Progenitor cell of endocrine pancreas (in vitro differentiated cells): ENCODE results near the gene XRN2. TPM values are rescaled to one million over a fixed set of nuclear protein-coding genes. Genes with fewer than 3 reads are reported as not detected.
A peak's percentile ranks its signal among the peaks of the same experiment; 100 is the strongest.

ENCODE experiments used
- DNase-seq: peaks from one replicate; pipeline ENCODE4 v3.0.0; 2021; ENCODE audit warnings: low spot score; ENCODE audit not compliant: unreplicated experiment
- H3K27ac Mint-ChIP-seq: 2 replicates; pipeline ENCODE4 v1.8.0; 2021; ENCODE audit warnings: mild to moderate bottlenecking, moderate library complexity, mixed read lengths
- H3K27me3 Mint-ChIP-seq: 2 replicates; pipeline ENCODE4 v1.8.0; 2021; ENCODE audit warnings: mixed read lengths
- H3K36me3 Mint-ChIP-seq: 2 replicates; pipeline ENCODE4 v1.8.0; 2022; ENCODE audit warnings: mixed read lengths; ENCODE audit not compliant: insufficient read depth
- H3K4me1 Mint-ChIP-seq: 2 replicates; pipeline ENCODE4 v1.8.0; 2021; ENCODE audit warnings: low read depth, mixed read lengths
- H3K4me3 Mint-ChIP-seq: 2 replicates; pipeline ENCODE4 v1.8.0; 2021; ENCODE audit warnings: low read depth, mild to moderate bottlenecking, moderate library complexity, mixed read lengths
- H3K9me3 Mint-ChIP-seq: 2 replicates; pipeline ENCODE4 v1.8.0; 2021; ENCODE audit warnings: low read depth, mixed read lengths
- total RNA-seq: library from RNA; stranded (reverse); gene quantifications from 2 replicates; pipeline ENCODE4 v1.2.1, GENCODE V29; 2021
- TF ChIP-seq, protein P1 (sequence below): fragments of 200-600 bp; sonication (generic); IDR thresholded peaks from one replicate; pipeline ENCODE4 v1.5.0; 2021; ENCODE audit warnings: antibody characterized with exemption, mild to moderate bottlenecking; ENCODE audit not compliant: unreplicated experiment

XRN2 gene
- total RNA-seq, 1 donor from 2014 or later: 91.0 TPM

- H3K27me3 Mint-ChIP-seq: no peaks in the 10 kb centered on the region
- H3K9me3 Mint-ChIP-seq: no peaks in the 10 kb centered on the region
- H3K36me3 Mint-ChIP-seq: peaks cover 14% of the 10 kb centered on the region
- H3K4me1 Mint-ChIP-seq: peaks cover 28% of the 10 kb centered on the region
- no peak overlapping the region for H3K27ac Mint-ChIP-seq
- TF ChIP-seq, protein P1, sequence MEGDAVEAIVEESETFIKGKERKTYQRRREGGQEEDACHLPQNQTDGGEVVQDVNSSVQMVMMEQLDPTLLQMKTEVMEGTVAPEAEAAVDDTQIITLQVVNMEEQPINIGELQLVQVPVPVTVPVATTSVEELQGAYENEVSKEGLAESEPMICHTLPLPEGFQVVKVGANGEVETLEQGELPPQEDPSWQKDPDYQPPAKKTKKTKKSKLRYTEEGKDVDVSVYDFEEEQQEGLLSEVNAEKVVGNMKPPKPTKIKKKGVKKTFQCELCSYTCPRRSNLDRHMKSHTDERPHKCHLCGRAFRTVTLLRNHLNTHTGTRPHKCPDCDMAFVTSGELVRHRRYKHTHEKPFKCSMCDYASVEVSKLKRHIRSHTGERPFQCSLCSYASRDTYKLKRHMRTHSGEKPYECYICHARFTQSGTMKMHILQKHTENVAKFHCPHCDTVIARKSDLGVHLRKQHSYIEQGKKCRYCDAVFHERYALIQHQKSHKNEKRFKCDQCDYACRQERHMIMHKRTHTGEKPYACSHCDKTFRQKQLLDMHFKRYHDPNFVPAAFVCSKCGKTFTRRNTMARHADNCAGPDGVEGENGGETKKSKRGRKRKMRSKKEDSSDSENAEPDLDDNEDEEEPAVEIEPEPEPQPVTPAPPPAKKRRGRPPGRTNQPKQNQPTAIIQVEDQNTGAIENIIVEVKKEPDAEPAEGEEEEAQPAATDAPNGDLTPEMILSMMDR: no peak
- no peak for DNase-seq
- H3K4me3 Mint-ChIP-seq: no peak overlapping the region
These were observed 6.7 kb downstream of the XRN2 start for GRCh38 chr20:21309678-21310467.

DNA sequence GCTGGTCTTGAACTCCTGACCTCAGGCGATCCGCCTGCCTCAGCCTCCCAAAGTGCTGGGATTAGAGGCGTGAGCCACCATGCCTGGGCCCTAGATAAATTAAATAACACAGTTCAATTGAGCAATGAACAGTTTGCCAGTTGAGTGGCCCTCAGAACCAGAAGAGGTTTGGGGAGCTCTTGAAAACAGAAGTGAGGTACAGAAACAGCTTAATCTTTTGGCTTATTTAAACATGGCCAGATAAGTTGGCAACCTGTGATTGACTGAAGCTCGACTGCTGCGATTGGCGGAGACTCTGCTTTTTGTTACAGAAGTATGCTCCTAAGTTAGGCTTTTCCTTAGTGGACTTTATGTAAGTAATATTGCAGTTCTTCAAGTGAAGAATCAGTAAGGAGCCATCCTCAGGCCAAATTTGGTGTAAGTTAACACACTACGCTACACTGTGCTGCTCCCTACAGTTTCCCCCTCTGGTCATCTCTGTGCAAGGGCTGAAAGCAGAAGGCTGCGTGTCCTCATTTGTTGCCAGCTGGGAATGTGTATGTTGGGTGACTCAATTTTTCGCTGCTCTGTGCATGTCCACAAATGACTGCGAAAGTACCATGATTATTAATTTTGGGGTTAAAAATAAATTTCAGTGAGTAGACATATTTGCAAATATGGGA, 9.8 kb downstream of the XRN2 start:
- H3K9me3 Mint-ChIP-seq: peaks cover 5% of the 10 kb centered on the region
- H3K36me3 Mint-ChIP-seq: peaks cover 14% of the 10 kb centered on the region
- peak overlapping the region; percentile 29 for H3K27ac Mint-ChIP-seq
- H3K27me3 Mint-ChIP-seq: no peaks in the 10 kb centered on the region
- no peak overlapping the region for H3K4me3 Mint-ChIP-seq
- TF ChIP-seq, protein P1: no peak
- H3K4me1 Mint-ChIP-seq: peaks cover 25% of the 10 kb centered on the region
- no peak for DNase-seq

DNA sequence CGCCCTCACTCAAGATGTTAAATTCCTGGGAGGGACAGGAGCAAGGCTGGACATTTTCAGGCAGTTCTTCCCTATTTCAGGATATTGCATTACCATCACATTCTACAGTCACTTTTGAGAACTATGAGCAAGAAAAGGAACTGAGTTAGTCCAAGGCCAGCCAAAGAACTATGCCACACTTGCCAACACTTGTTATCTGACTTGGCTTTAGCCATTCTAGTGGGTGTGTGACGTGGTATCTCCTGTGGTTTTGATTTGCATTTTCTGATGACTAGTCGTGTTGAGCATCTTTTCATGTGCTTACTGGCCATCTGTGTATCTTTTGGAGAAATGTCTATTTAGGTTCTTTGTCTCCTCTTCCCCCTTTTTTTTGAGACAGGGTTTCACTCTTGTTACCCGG, 12.0 kb downstream of the XRN2 start:
- peaks cover 16% of the 10 kb centered on the region for H3K9me3 Mint-ChIP-seq
- H3K27me3 Mint-ChIP-seq: no peaks in the 10 kb centered on the region
- H3K4me3 Mint-ChIP-seq: no peak overlapping the region
- peaks cover 4% of the 10 kb centered on the region for H3K36me3 Mint-ChIP-seq
- H3K27ac Mint-ChIP-seq: no peak overlapping the region
- no peak for DNase-seq
- TF ChIP-seq, protein P1: no peak
- peaks cover 11% of the 10 kb centered on the region for H3K4me1 Mint-ChIP-seq

GRCh38 chr20:21322083-21322710, 19.1 kb downstream of the XRN2 start:
- H3K27ac Mint-ChIP-seq: no peak overlapping the region
- H3K36me3 Mint-ChIP-seq: peaks cover 10% of the 10 kb centered on the region

DNA sequence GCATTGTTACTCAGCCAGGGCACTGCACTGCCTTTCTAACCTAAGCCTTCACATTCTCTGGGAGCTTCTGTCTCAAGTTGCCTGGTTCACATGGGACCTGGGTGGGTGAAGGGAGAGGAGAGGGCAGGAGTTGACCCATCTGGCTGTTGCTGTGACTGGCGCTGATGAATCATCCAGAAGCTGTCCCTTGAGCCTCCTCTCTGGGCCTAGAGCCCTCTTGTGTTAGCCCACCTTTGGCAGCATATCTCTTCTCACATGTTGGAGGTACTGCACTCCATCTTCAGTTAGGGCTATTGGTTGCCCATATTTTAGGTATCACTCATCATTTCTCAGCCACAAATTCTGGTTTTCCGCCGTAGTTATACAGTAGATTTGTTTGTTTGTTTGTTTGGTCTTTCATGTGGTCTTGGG, 19.8 kb downstream of the XRN2 start:
- Mint-ChIP-seq H3K27ac (peak overlapping the region; percentile 0), H3K36me3 (peaks cover 9% of the 10 kb centered on the region), H3K4me1 (peaks cover 11% of the 10 kb centered on the region), H3K9me3 (peaks cover 19% of the 10 kb centered on the region), H3K4me3 (no peak overlapping the region), H3K27me3 (no peaks in the 10 kb centered on the region)
- DNase-seq: no peak
- TF ChIP-seq, protein P1: no peak

More at GRCh38 chr20:21322083-21322710, 19.1 kb downstream of the XRN2 start:
- Mint-ChIP-seq H3K4me1 (peaks cover 11% of the 10 kb centered on the region), H3K27me3 (no peaks in the 10 kb centered on the region), H3K9me3 (peaks cover 23% of the 10 kb centered on the region), H3K4me3 (no peak overlapping the region)
- DNase-seq: no peak
- TF ChIP-seq, protein P1: no peak
